ENCODE measurements around the gene KRT4.

KRT4 gene

GRCh38 chr12:52792185-52793029 is 21.5 kb downstream of the KRT4 start:
- no peak for DNase-seq (ENCODE audit: low read depth)

GRCh38 chr12:52791271-52792184 is 22.4 kb downstream of the KRT4 start:
- DNase-seq (ENCODE audit: low read depth): no peak

- DNase-seq (ENCODE audit: low read depth): no peak
These were observed 23.3 kb downstream of the KRT4 start for GRCh38 chr12:52790427-52791270.

GRCh38 chr12:52789637-52790426 is 24.1 kb downstream of the KRT4 start:
- no peak for DNase-seq (ENCODE audit: low read depth)

- no peak for DNase-seq (ENCODE audit: low read depth)
These were observed 24.9 kb downstream of the KRT4 start for GRCh38 chr12:52788876-52789636.

GRCh38 chr12:52788192-52788875 is 25.6 kb downstream of the KRT4 start:
- no peak for DNase-seq (ENCODE audit: low read depth)

GRCh38 chr12:52787324-52788191 is 26.4 kb downstream of the KRT4 start:
- no peak for DNase-seq (ENCODE audit: low read depth)

- DNase-seq (ENCODE audit: low read depth): no peak
These were observed 29.0 kb downstream of the KRT4 start for GRCh38 chr12:52784909-52785308.

- no peak for DNase-seq (ENCODE audit: low read depth)
These were observed 30.2 kb downstream of the KRT4 start for GRCh38 chr12:52783563-52784316.

- DNase-seq (ENCODE audit: low read depth): no peak
These were observed 31.4 kb downstream of the KRT4 start for GRCh38 chr12:52782502-52782901.

- DNase-seq (ENCODE audit: low read depth): no peak
These were observed 32.4 kb downstream of the KRT4 start for GRCh38 chr12:52781399-52782082.

GRCh38 chr12:52779914-52780313 is 34.0 kb downstream of the KRT4 start:
- no peak for DNase-seq (ENCODE audit: low read depth)

GRCh38 chr12:52778833-52779232 is 35.1 kb downstream of the KRT4 start:
- no peak for DNase-seq (ENCODE audit: low read depth)

- no peak for DNase-seq (ENCODE audit: low read depth)
These were observed 36.4 kb downstream of the KRT4 start for GRCh38 chr12:52777566-52777965.

- DNase-seq (ENCODE audit: low read depth): no peak
These were observed 37.0 kb downstream of the KRT4 start, which contains the start of gene KRT76 for GRCh38 chr12:52776913-52777395. KRT76 (minus strand) TSS chr12:52777345; CDS start chr12:52777291, 54 bp downstream.

GRCh38 chr12:52776435-52776834 is 37.5 kb downstream of the KRT4 start:
- no peak for DNase-seq (ENCODE audit: low read depth)

- DNase-seq (ENCODE audit: low read depth): no peak
These were observed 39.2 kb downstream of the KRT4 start for GRCh38 chr12:52774629-52775250.

All from stimulated activated CD8-positive, alpha-beta memory T cell treated with anti-CD3 and anti-CD28 coated beads, Interleukin-12 subunit alpha, Interleukin-12 subunit beta, amount 100 ng/mL, for 4 hours (primary cell).